Fibroblast of the conjunctiva (primary cell): ENCODE results near the gene CASP8.

Source experiments
- DNase-seq: peaks from one replicate; pipeline ENCODE4 v3.0.0-alpha.2; 2010; ENCODE audit warnings: low read depth

CASP8 gene

GRCh38 chr2:201242571-201243277 lies 17.6 kb upstream of the CASP8 start:
- no peak for DNase-seq

- no peak for DNase-seq
These were observed 15.5 kb upstream of the CASP8 start for GRCh38 chr2:201244829-201245228.

- no peak for DNase-seq
These were observed 14.1 kb upstream of the CASP8 start for GRCh38 chr2:201246280-201246679.

- DNase-seq = no peak
These were observed 12.0 kb upstream of the CASP8 start for GRCh38 chr2:201248288-201248844.

- no peak for DNase-seq
These were observed 10.4 kb upstream of the CASP8 start for GRCh38 chr2:201249889-201250288.

GRCh38 chr2:201250741-201251140 lies 9.6 kb upstream of the CASP8 start:
- no peak for DNase-seq

- peak; percentile 22 for DNase-seq
These were observed 6.1 kb upstream of the CASP8 start for GRCh38 chr2:201254081-201254730.

- peak; percentile 23 for DNase-seq
These were observed 4.8 kb upstream of the CASP8 start for GRCh38 chr2:201255408-201256033.

- DNase-seq = no peak
These were observed 4.3 kb upstream of the CASP8 start for GRCh38 chr2:201256082-201256481.

GRCh38 chr2:201257381-201257955 lies 2.9 kb upstream of the CASP8 start:
- DNase-seq = no peak

- DNase-seq = peak; percentile 81
These were observed 2.2 kb upstream of the CASP8 start for GRCh38 chr2:201257956-201258665.

GRCh38 chr2:201258666-201259615 lies 1.4 kb upstream of the CASP8 start:
- DNase-seq = no peak

GRCh38 chr2:201261471-201261870 lies 1.1 kb downstream of the CASP8 start:
- DNase-seq = no peak

GRCh38 chr2:201261906-201262305 lies 1.6 kb downstream of the CASP8 start:
- DNase-seq = no peak

- no peak for DNase-seq
These were observed 2.4 kb downstream of the CASP8 start for GRCh38 chr2:201262718-201263117.

GRCh38 chr2:201263779-201264178 lies 3.4 kb downstream of the CASP8 start:
- no peak for DNase-seq

GRCh38 chr2:201264472-201265173 lies 4.3 kb downstream of the CASP8 start:
- no peak for DNase-seq

GRCh38 chr2:201266629-201267028 lies 6.3 kb downstream of the CASP8 start:
- no peak for DNase-seq

GRCh38 chr2:201267278-201268030 lies 7.1 kb downstream of the CASP8 start:
- no peak for DNase-seq
